Ascending aorta (tissue), 2 donors: Measurements from ENCODE around the gene CFAP68. TPM values are rescaled to one million over a fixed set of nuclear protein-coding genes. Genes with fewer than 3 reads are reported as not detected.

ENCODE experiments used
- DNase-seq, 2 donors: peaks; one replicate each; pipeline ENCODE4 v3.0.0-alpha.2; 2019; ENCODE audit warnings: low spot score in 2 of 2
- H3K27ac ChIP-seq, 2 donors: fragments of 200-600 bp; sonication (generic); one replicate each; pipeline ENCODE4 v1.5.1; 2016 to 2017; ENCODE audit warnings: mild to moderate bottlenecking in 1 of 2
- H3K27me3 ChIP-seq: fragments of 200-600 bp; sonication (generic); one replicate; pipeline ENCODE4 v1.5.1; 2017
- H3K36me3 ChIP-seq, 2 donors: fragments of 200-600 bp; sonication (generic); one replicate each; pipeline ENCODE4 v1.5.1; 2016
- H3K4me1 ChIP-seq, 2 donors: fragments of 200-600 bp; sonication (generic); one replicate each; pipeline ENCODE4 v1.5.1; 2016 to 2017; ENCODE audit warnings: mild to moderate bottlenecking in 1 of 2
- H3K4me3 ChIP-seq, 2 donors: fragments of 200-600 bp; sonication (generic); one replicate each; pipeline ENCODE4 v1.5.1; 2016 to 2017; ENCODE audit warnings: mild to moderate bottlenecking in 1 of 2
- H3K9me3 ChIP-seq, 2 donors: fragments of 200-600 bp; sonication (generic); one replicate each; pipeline ENCODE4 v1.5.1; 2016
- intact Hi-C: fragments of 100-400 bp; cut with DNase I; formaldehyde crosslinking; loops from one replicate; pipeline ENCODE4 v1.15.1; 2023
- total RNA-seq: library from RNA; depleted of rRNA; stranded (reverse); fragments of >200 nt; gene quantifications from one replicate; pipeline ENCODE4 v1.1.0, GENCODE V29; 2016
- TF ChIP-seq, protein P1 (sequence below), 3 experiments: fragments of 200-600 bp in 2 of 3; fragments of 450-650 bp in 1 of 3; sonication (generic) in 2 of 3; IDR thresholded peaks; one replicate each; pipeline ENCODE4 v1.5.1; 2016 to 2019; ENCODE audit warnings: antibody characterized with exemption in 3 of 3, mild to moderate bottlenecking in 1 of 3, moderate library complexity in 1 of 3

CFAP68 gene
- total RNA-seq, 1 donor from 2014 or later: not detected

DNA sequence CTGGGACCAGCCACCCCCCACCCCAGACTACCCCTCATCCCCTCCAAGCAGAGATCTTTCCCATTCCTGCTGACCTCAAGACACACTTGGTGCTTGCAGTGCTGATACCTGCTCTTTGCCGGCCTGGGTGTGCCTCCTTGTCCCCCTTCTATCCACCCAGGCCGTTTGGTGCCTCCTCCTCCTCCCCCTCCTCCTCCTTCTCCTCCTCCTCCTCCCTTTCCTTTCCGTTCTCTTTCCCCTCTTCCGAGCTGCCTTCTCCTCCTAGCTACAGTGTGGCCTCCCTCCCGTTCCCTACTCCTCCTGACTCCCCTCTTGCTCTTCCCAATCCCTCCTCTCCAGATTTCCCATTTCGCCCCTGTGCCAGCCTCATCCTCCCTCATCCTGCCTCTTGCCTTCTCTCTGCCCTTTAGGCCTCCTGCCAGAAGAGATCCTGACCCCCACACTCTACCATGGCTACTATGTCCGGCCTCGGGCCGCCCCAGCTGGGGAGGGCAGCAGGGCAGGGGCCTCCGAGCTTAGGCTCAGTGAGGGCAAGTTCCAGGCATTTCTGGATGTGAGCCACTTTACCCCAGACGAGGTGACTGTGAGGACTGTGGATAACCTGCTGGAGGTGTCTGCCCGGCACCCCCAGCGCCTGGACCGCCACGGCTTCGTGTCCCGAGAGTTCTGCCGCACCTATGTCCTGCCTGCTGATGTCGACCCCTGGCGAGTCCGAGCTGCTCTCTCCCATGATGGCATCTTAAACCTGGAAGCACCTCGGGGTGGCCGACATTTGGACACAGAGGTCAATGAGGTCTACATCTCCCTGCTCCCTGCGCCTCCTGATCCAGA lies 33.9 kb downstream of the CFAP68 start:
- TF ChIP-seq, protein P1, sequence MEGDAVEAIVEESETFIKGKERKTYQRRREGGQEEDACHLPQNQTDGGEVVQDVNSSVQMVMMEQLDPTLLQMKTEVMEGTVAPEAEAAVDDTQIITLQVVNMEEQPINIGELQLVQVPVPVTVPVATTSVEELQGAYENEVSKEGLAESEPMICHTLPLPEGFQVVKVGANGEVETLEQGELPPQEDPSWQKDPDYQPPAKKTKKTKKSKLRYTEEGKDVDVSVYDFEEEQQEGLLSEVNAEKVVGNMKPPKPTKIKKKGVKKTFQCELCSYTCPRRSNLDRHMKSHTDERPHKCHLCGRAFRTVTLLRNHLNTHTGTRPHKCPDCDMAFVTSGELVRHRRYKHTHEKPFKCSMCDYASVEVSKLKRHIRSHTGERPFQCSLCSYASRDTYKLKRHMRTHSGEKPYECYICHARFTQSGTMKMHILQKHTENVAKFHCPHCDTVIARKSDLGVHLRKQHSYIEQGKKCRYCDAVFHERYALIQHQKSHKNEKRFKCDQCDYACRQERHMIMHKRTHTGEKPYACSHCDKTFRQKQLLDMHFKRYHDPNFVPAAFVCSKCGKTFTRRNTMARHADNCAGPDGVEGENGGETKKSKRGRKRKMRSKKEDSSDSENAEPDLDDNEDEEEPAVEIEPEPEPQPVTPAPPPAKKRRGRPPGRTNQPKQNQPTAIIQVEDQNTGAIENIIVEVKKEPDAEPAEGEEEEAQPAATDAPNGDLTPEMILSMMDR (IDR thresholded peaks at IDR 0.05): no peak
- Histone ChIP-seq H3K27ac (peak overlapping the region; percentile 98 to 99), H3K9me3 (no peaks in the 10 kb centered on the region), H3K27me3 (no peaks in the 10 kb centered on the region), H3K36me3 (peaks cover 5 to 22% of the 10 kb centered on the region in 2 donors), H3K4me1 (peaks cover 0 to 15% of the 10 kb centered on the region in 2 donors), H3K4me3 (peak overlapping the region; percentile 66 to 88)
- no peak for DNase-seq
- intact Hi-C loops: loop anchor here (2.0 kb wide), 1 partner anchor 32 kb away; no protein-coding TSS in a partner anchor

DNA sequence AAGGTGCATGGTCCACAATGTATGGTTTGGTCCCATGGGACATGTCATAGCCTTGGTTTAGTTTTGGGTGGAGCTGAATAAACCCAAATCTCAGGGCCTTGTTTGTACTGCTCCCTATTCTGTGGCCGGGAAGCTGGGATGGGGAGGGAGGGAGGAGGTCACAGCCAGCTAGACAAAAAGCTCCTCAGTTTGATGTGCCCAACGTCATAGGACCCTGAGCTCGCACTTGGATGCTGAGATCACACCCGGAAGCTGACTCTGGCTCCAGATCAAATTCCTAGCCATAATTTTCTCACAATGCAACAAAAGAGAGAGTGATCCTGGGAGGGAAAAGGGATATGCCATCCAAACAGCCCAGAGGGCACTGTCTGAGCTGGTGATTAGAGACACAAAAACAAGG lies 34.7 kb downstream of the CFAP68 start:
- H3K27me3 ChIP-seq: no peaks in the 10 kb centered on the region
- TF ChIP-seq, protein P1 (IDR thresholded peaks at IDR 0.05): no peak
- H3K36me3 ChIP-seq: peaks cover 5 to 15% of the 10 kb centered on the region in 2 donors
- peak overlapping the region; percentile 66 to 88 for H3K4me3 ChIP-seq
- no peaks in the 10 kb centered on the region for H3K9me3 ChIP-seq
- intact Hi-C loops: loop anchor here (1.0 to 2.0 kb wide), 3 partner anchors 12 to 181 kb away; no protein-coding TSS in a partner anchor
- DNase-seq: peak in 1 of 2 donors; percentile 85
- H3K4me1 ChIP-seq: peaks cover 0 to 15% of the 10 kb centered on the region in 2 donors
- H3K27ac ChIP-seq: peak overlapping the region; percentile 98 to 99

GRCh38 chr11:111916768-111917167 lies 37.4 kb downstream of the CFAP68 start:
- H3K36me3 ChIP-seq: no peaks in the 10 kb centered on the region
- no peak overlapping the region for H3K4me3 ChIP-seq
- no peaks in the 10 kb centered on the region for H3K27me3 ChIP-seq
- peaks cover 0 to 23% of the 10 kb centered on the region in 2 donors for H3K4me1 ChIP-seq
- peak overlapping the region; percentile 98 to 99 for H3K27ac ChIP-seq
- H3K9me3 ChIP-seq: no peaks in the 10 kb centered on the region
- TF ChIP-seq, protein P1 (IDR thresholded peaks at IDR 0.05): no peak
- intact Hi-C loops: no loop called here
- no peak for DNase-seq

DNA sequence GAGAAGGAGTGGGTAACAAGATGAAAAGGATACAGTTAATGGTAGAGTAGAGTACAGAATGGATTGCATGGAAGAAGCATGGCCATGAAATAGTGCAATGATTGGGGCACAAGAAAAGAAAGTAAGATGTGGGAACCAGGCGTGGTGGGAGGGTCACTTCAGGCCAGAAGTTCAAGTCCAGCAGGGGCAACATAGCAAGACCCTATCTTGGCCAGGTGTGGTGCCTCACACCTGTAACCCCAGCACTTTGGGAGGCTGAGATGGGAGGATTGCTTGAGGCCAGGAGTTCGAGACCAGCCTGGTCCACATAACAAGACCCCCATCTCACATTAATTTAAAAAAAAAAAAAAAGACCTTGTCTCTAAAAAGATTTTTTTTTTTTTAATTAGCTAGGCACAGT lies 38.0 kb downstream of the CFAP68 start:
- no peaks in the 10 kb centered on the region for H3K27me3 ChIP-seq
- no peak for DNase-seq
- no peak overlapping the region for H3K4me3 ChIP-seq
- H3K27ac ChIP-seq: peak overlapping the region; percentile 5 to 98
- H3K9me3 ChIP-seq: no peaks in the 10 kb centered on the region
- TF ChIP-seq, protein P1 (IDR thresholded peaks at IDR 0.05): no peak
- H3K4me1 ChIP-seq: peaks cover 0 to 28% of the 10 kb centered on the region in 2 donors
- H3K36me3 ChIP-seq: no peaks in the 10 kb centered on the region
- intact Hi-C loops: no loop called here

GRCh38 chr11:111917788-111918187 lies 38.4 kb downstream of the CFAP68 start:
- peak overlapping the region; percentile 5 to 98 for H3K27ac ChIP-seq
- peaks cover 0 to 32% of the 10 kb centered on the region in 2 donors for H3K4me1 ChIP-seq
- no peaks in the 10 kb centered on the region for H3K27me3 ChIP-seq
- DNase-seq: no peak
- H3K4me3 ChIP-seq: no peak overlapping the region
- H3K36me3 ChIP-seq: no peaks in the 10 kb centered on the region
- no peaks in the 10 kb centered on the region for H3K9me3 ChIP-seq
- TF ChIP-seq, protein P1 (IDR thresholded peaks at IDR 0.05): no peak
- intact Hi-C loops: no loop called here
